Neural progenitor cell (in vitro differentiated cells): ENCODE data around the gene RNF217. TPM values are rescaled to one million over a fixed set of nuclear protein-coding genes. Genes with fewer than 3 reads are reported as not detected.

Experiments used
- DNase-seq: peaks from one replicate; pipeline ENCODE4 v3.0.0-alpha.2; 2016; ENCODE audit warnings: low spot score
- H2AFZ ChIP-seq: fragments of 200-600 bp; sonication (generic); replicated peaks from 2 replicates; pipeline ENCODE4 v1.6.1; 2016; ENCODE audit warnings: antibody characterized with exemption
- H3F3A ChIP-seq: fragments of 200-600 bp; sonication (generic); 2 replicates; pipeline ENCODE4 v1.6.1; 2016; ENCODE audit warnings: antibody characterized with exemption, low read depth
- H3K27ac ChIP-seq: fragments of 200-600 bp; sonication (generic); 2 replicates; pipeline ENCODE4 v1.5.1; 2016; ENCODE audit warnings: mild to moderate bottlenecking
- H3K27me3 ChIP-seq: fragments of 200-600 bp; sonication (generic); 2 replicates; pipeline ENCODE4 v1.6.1; 2016; ENCODE audit warnings: mild to moderate bottlenecking, moderate library complexity
- H3K36me3 ChIP-seq: fragments of 200-600 bp; sonication (generic); 2 replicates; pipeline ENCODE4 v1.5.1; 2016
- H3K4me1 ChIP-seq: fragments of 200-600 bp; sonication (generic); 2 replicates; pipeline ENCODE4 v1.6.1; 2016; ENCODE audit warnings: mixed run types
- H3K4me2 ChIP-seq: fragments of 200-600 bp; sonication (generic); 2 replicates; pipeline ENCODE4 v1.6.1; 2016
- H3K4me3 ChIP-seq: fragments of 200-600 bp; sonication (generic); 2 replicates; pipeline ENCODE4 v1.5.1; 2016
- H3K79me2 ChIP-seq: fragments of 200-600 bp; sonication (generic); 2 replicates; pipeline ENCODE4 v1.6.1; 2016; ENCODE audit warnings: low read depth
- H3K9ac ChIP-seq: fragments of 200-600 bp; sonication (generic); 2 replicates; pipeline ENCODE4 v1.6.1; 2016
- H3K9me3 ChIP-seq: fragments of 200-600 bp; sonication (generic); 2 replicates; pipeline ENCODE4 v1.5.1; 2016; ENCODE audit warnings: low read depth
- H4K20me1 ChIP-seq: fragments of 200-600 bp; sonication (generic); 2 replicates; pipeline ENCODE4 v1.6.1; 2016; ENCODE audit warnings: low read depth
- H3K27ac Mint-ChIP-seq: 3 replicates; pipeline ENCODE4 v1.8.0; 2021; ENCODE audit warnings: mixed read lengths
- H3K27me3 Mint-ChIP-seq: 2 replicates; pipeline ENCODE4 v1.8.0; 2022; ENCODE audit warnings: low read depth, mild to moderate bottlenecking, inconsistent platforms, moderate library complexity, mixed read lengths; ENCODE audit not compliant: insufficient read depth
- H3K36me3 Mint-ChIP-seq: 3 replicates; pipeline ENCODE4 v1.8.0; 2021; ENCODE audit warnings: mixed read lengths
- H3K4me1 Mint-ChIP-seq: 3 replicates; pipeline ENCODE4 v1.8.0; 2021; ENCODE audit warnings: mixed read lengths
- H3K4me3 Mint-ChIP-seq: 3 replicates; pipeline ENCODE4 v1.8.0; 2021; ENCODE audit warnings: mild to moderate bottlenecking, moderate library complexity, mixed read lengths
- H3K9me3 Mint-ChIP-seq: 3 replicates; pipeline ENCODE4 v1.8.0; 2020; ENCODE audit warnings: mixed read lengths
- EZH2 ChIP-seq: fragments of 200-600 bp; sonication (generic); IDR thresholded peaks from 2 replicates; pipeline ENCODE4 v1.6.1; 2017; ENCODE audit warnings: antibody characterized with exemption, mild to moderate bottlenecking, moderate library complexity
- EZH2phosphoT487 ChIP-seq: fragments of 200-600 bp; sonication (generic); IDR thresholded peaks from 2 replicates; pipeline ENCODE4 v1.6.1; 2017; ENCODE audit warnings: antibody characterized with exemption
- total RNA-seq: library from RNA; depleted of rRNA; stranded (reverse); fragments of >200 nt; gene quantifications from 2 replicates; pipeline ENCODE4 v1.2.3, GENCODE V29; 2015; ENCODE audit warnings: low replicate concordance
- TF ChIP-seq, protein P1 (sequence below): fragments of 200-600 bp; sonication (generic); IDR thresholded peaks from 2 replicates; pipeline ENCODE4 v1.5.1; 2017; ENCODE audit warnings: antibody characterized with exemption, mild to moderate bottlenecking

RNF217 gene
- total RNA-seq, 1 donor from 2014 or later, result 24.1 TPM

DNA sequence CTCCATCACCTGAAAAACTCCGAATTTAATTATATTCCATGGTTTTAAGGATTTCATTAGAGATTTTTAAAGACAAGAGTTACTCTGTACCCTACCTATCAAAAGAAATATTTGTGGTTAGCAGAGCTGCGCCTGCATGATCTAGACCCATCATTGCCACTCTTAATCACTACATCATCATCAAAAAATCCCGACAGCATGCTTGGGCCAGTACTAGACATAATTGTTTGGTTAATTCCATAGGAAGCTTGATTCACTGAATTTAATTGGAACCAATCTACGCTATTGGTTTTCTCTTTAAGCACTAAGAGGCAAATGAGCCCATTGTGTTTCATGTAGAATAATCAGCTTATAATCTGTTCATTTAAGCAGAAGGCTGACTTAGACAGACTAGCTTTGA is 33.4 kb upstream of the RNF217 start:
- H3K27me3 Mint-ChIP-seq, result no peaks in the 10 kb centered on the region

DNA sequence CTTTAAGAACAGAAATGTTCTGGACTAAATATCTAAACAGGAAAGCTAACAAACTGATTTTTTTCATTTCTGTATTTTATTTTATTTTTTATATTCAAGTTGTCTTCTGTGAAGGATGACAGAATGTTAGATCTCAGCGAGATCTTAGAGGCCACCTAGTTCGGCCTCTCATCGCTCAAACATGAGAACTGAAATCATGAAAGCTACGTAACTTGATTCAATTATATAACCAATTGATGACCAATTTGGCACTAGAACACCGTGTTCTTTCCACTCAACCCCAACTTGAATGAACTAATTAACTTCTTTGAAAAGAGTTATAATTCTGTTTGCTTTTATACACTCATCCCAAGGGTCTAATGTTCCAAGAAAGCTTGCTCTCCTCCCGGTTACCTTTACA is 24.6 kb upstream of the RNF217 start:
- no peaks in the 10 kb centered on the region for H4K20me1 ChIP-seq
- DNase-seq, result no peak
- no peaks in the 10 kb centered on the region for H3K4me1 ChIP-seq
- H3K4me2 ChIP-seq, result no peak overlapping the region
- no peaks in the 10 kb centered on the region for H3K9me3 Mint-ChIP-seq
- TF ChIP-seq EZH2phosphoT487 (no peak), EZH2 (no peak)
- TF ChIP-seq, protein P1, sequence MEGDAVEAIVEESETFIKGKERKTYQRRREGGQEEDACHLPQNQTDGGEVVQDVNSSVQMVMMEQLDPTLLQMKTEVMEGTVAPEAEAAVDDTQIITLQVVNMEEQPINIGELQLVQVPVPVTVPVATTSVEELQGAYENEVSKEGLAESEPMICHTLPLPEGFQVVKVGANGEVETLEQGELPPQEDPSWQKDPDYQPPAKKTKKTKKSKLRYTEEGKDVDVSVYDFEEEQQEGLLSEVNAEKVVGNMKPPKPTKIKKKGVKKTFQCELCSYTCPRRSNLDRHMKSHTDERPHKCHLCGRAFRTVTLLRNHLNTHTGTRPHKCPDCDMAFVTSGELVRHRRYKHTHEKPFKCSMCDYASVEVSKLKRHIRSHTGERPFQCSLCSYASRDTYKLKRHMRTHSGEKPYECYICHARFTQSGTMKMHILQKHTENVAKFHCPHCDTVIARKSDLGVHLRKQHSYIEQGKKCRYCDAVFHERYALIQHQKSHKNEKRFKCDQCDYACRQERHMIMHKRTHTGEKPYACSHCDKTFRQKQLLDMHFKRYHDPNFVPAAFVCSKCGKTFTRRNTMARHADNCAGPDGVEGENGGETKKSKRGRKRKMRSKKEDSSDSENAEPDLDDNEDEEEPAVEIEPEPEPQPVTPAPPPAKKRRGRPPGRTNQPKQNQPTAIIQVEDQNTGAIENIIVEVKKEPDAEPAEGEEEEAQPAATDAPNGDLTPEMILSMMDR, result no peak
- H3K27ac ChIP-seq, result no peak overlapping the region
- H3K27me3 Mint-ChIP-seq, result no peaks in the 10 kb centered on the region
- H3K4me3 ChIP-seq, result no peak overlapping the region
- no peak overlapping the region for H3K9ac ChIP-seq
- H3K4me1 Mint-ChIP-seq, result no peaks in the 10 kb centered on the region
- no peaks in the 10 kb centered on the region for H3K79me2 ChIP-seq
- no peak overlapping the region for H2AFZ ChIP-seq
- H3K36me3 ChIP-seq, result no peaks in the 10 kb centered on the region
- no peaks in the 10 kb centered on the region for H3K27me3 ChIP-seq
- H3K27ac Mint-ChIP-seq, result no peak overlapping the region
- H3K36me3 Mint-ChIP-seq, result no peaks in the 10 kb centered on the region
- H3F3A ChIP-seq, result no peaks in the 10 kb centered on the region
- no peak overlapping the region for H3K4me3 Mint-ChIP-seq
- no peaks in the 10 kb centered on the region for H3K9me3 ChIP-seq

More for the DNA sequence above, 33.4 kb upstream of the RNF217 start:
- peaks cover 7% of the 10 kb centered on the region for H3K4me1 Mint-ChIP-seq
- Histone ChIP-seq H3K9me3 (no peaks in the 10 kb centered on the region), H3F3A (peaks cover 14% of the 10 kb centered on the region), H2AFZ (no peak overlapping the region), H3K79me2 (no peaks in the 10 kb centered on the region), H4K20me1 (no peaks in the 10 kb centered on the region), H3K27ac (no peak overlapping the region), H3K27me3 (no peaks in the 10 kb centered on the region), H3K9ac (no peak overlapping the region), H3K4me1 (peaks cover 18% of the 10 kb centered on the region), H3K4me3 (no peak overlapping the region), H3K36me3 (no peaks in the 10 kb centered on the region), H3K4me2 (peak overlapping the region; percentile 7)
- H3K27ac Mint-ChIP-seq, result no peak overlapping the region
- no peaks in the 10 kb centered on the region for H3K9me3 Mint-ChIP-seq
- no peak overlapping the region for H3K4me3 Mint-ChIP-seq
- no peaks in the 10 kb centered on the region for H3K36me3 Mint-ChIP-seq
- DNase-seq, result no peak
- TF ChIP-seq, protein P1, result no peak
- peak; percentile 35 for TF ChIP-seq EZH2phosphoT487
- TF ChIP-seq EZH2, result no peak

DNA sequence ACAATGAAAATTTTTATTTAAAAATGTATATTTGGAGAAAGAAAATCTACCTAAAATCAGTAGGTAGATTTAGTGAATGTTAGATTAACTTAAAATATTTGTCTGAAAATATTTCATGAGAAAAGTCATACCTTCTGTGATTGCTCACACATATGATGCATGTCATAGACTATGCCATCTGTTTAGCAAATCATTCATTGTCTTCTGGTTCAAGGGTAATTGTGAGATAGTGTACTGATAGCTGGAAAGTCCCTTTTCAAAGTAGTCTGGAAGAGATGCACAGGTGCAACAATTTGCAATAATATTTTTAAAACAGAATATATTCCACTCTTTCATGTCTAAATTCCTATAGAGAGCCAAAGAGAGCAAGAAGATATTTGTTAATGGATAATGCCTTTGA is 21.0 kb upstream of the RNF217 start:
- H2AFZ ChIP-seq, result no peak overlapping the region
- no peak overlapping the region for H3K4me3 ChIP-seq
- no peak overlapping the region for H3K4me2 ChIP-seq
- Mint-ChIP-seq H3K4me1 (no peaks in the 10 kb centered on the region), H3K9me3 (no peaks in the 10 kb centered on the region), H3K4me3 (no peak overlapping the region), H3K36me3 (no peaks in the 10 kb centered on the region), H3K27me3 (no peaks in the 10 kb centered on the region), H3K27ac (no peak overlapping the region)
- H3K4me1 ChIP-seq, result no peaks in the 10 kb centered on the region
- H3F3A ChIP-seq, result no peaks in the 10 kb centered on the region
- H4K20me1 ChIP-seq, result no peaks in the 10 kb centered on the region
- H3K9ac ChIP-seq, result no peak overlapping the region
- TF ChIP-seq, protein P1, result no peak
- TF ChIP-seq EZH2phosphoT487 (no peak), EZH2 (no peak)
- H3K79me2 ChIP-seq, result no peaks in the 10 kb centered on the region
- no peaks in the 10 kb centered on the region for H3K27me3 ChIP-seq
- H3K36me3 ChIP-seq, result no peaks in the 10 kb centered on the region
- no peaks in the 10 kb centered on the region for H3K9me3 ChIP-seq
- no peak overlapping the region for H3K27ac ChIP-seq
- no peak for DNase-seq
